ENCODE results near the gene LYL1.

LYL1 gene

GRCh38 chr19:13082192-13083007 is 20.3 kb downstream of the LYL1 start:
- peak in 2 of 3 donors; percentile 41 to 42 for DNase-seq
- Histone ChIP-seq H3K4me3 (ENCODE audit: control insufficient read depth in 1 of 7, extremely low read depth in 1 of 7, insufficient read depth in 4 of 7, low read depth in 2 of 7, low read length in 6 of 7) (no peak overlapping the region), H3K36me3 (ENCODE audit: control insufficient read depth in 4 of 4, insufficient read depth in 4 of 4, low read length in 3 of 4) (peaks cover 0 to 8% (median 3%) of the 10 kb centered on the region in 4 experiments), H3K9me3 (ENCODE audit: control extremely low read depth in 1 of 5, control insufficient read depth in 4 of 5, insufficient read depth in 2 of 5, low read depth in 1 of 5, low read length in 4 of 5) (no peaks in the 10 kb centered on the region), H3K27ac (ENCODE audit: insufficient read depth in 1 of 2, low read depth in 1 of 2, low read length in 2 of 2, poor library complexity in 1 of 2, severe bottlenecking in 2 of 2) (no peak overlapping the region), H3K4me1 (ENCODE audit: control extremely low read depth in 1 of 4, control insufficient read depth in 4 of 4, insufficient read depth in 4 of 4, low read length in 3 of 4) (peaks cover 0 to 62% (median 51%) of the 10 kb centered on the region in 4 experiments), H3K27me3 (replicated peaks in 2 of 5; ENCODE audit: control insufficient read depth in 4 of 5, insufficient read depth in 5 of 5, low read length in 4 of 5) (no peaks in the 10 kb centered on the region)
- POLR2A ChIA-PET = interaction anchor here (0.6 kb wide), 1 partner anchor 385 kb away, joined by 3 read pairs; no protein-coding TSS in a partner anchor
- WGBS (ENCODE audit: insufficient coverage) = 82% methylated on average over 14 of the region's 14 CpGs
- CTCF ChIA-PET = interaction anchor here (0.7 to 7.1 kb wide), 12 partner anchors 12 to 111 kb away, joined by 3 to 72 read pairs (median 6); no protein-coding TSS in a partner anchor

GRCh38 chr19:13079542-13079986 is 23.1 kb downstream of the LYL1 start:
- Histone ChIP-seq H3K27ac (ENCODE audit: insufficient read depth in 1 of 2, low read depth in 1 of 2, low read length in 2 of 2, poor library complexity in 1 of 2, severe bottlenecking in 2 of 2) (peak overlapping the region; percentile 8 to 71), H3K4me1 (ENCODE audit: control extremely low read depth in 1 of 4, control insufficient read depth in 4 of 4, insufficient read depth in 4 of 4, low read length in 3 of 4) (peaks cover 0 to 64% (median 53%) of the 10 kb centered on the region in 4 experiments), H3K9me3 (ENCODE audit: control extremely low read depth in 1 of 5, control insufficient read depth in 4 of 5, insufficient read depth in 2 of 5, low read depth in 1 of 5, low read length in 4 of 5) (no peaks in the 10 kb centered on the region), H3K4me3 (ENCODE audit: control insufficient read depth in 1 of 7, extremely low read depth in 1 of 7, insufficient read depth in 4 of 7, low read depth in 2 of 7, low read length in 6 of 7) (peak overlapping the region in 4 of 7 experiments; percentile 0 to 40 (median 34)), H3K27me3 (replicated peaks in 2 of 5; ENCODE audit: control insufficient read depth in 4 of 5, insufficient read depth in 5 of 5, low read length in 4 of 5) (no peaks in the 10 kb centered on the region), H3K36me3 (ENCODE audit: control insufficient read depth in 4 of 4, insufficient read depth in 4 of 4, low read length in 3 of 4) (peaks cover 0 to 11% (median 5%) of the 10 kb centered on the region in 4 experiments)
- ChIA-PET CTCF (interaction anchor here (0.8 to 5.0 kb wide), 14 partner anchors 10 to 114 kb away, joined by 3 to 29 read pairs (median 4); no protein-coding TSS in a partner anchor), POLR2A (interaction anchor here (1.4 to 1.7 kb wide), 2 partner anchors 12 to 18 kb away, joined by 3 to 5 read pairs; no protein-coding TSS in a partner anchor)
- 21% methylated on average over 16 of the region's 16 CpGs for WGBS (ENCODE audit: insufficient coverage)
- peak in 2 of 3 donors; percentile 69 to 78 for DNase-seq

DNA sequence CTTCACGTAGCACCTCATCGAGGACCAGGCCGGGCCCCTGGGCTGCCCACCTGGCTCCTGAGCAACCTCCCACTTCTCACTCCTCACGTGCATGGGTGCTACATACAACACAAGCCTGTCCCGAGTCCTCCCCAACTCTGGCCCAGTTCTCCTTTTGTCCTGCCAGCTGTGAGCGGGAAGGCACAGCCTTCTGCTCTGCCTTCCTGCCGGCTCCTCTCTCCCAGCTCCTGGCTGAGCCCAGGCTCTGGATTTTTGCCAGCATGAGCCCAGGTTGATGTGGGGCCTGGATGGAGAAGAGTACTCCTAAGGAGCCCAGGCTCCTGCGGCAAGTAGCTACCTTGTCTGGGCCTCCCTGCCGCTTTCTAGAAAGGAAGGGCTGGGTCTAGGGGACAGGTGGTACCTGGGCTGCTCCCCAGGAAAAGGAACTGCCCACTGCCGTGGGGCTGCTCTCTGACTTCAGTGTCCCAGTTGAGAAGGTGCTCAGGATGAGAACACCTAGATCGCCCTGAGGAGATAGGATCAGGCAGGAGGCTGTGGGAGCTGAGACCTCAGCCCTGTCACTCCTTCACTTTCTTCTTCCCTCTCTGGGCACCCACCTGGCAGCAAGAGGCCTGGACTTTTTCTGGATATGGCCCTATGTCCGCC is 23.6 kb downstream of the LYL1 start:
- WGBS (ENCODE audit: insufficient coverage) = 38% methylated on average over 9 of the region's 12 CpGs
- Histone ChIP-seq H3K4me3 (ENCODE audit: control insufficient read depth in 1 of 7, extremely low read depth in 1 of 7, insufficient read depth in 4 of 7, low read depth in 2 of 7, low read length in 6 of 7) (peak overlapping the region in 4 of 7 experiments; percentile 13 to 40 (median 34)), H3K27me3 (replicated peaks in 2 of 5; ENCODE audit: control insufficient read depth in 4 of 5, insufficient read depth in 5 of 5, low read length in 4 of 5) (no peaks in the 10 kb centered on the region), H3K9me3 (ENCODE audit: control extremely low read depth in 1 of 5, control insufficient read depth in 4 of 5, insufficient read depth in 2 of 5, low read depth in 1 of 5, low read length in 4 of 5) (no peaks in the 10 kb centered on the region), H3K36me3 (ENCODE audit: control insufficient read depth in 4 of 4, insufficient read depth in 4 of 4, low read length in 3 of 4) (peaks cover 0 to 12% (median 4%) of the 10 kb centered on the region in 4 experiments), H3K4me1 (ENCODE audit: control extremely low read depth in 1 of 4, control insufficient read depth in 4 of 4, insufficient read depth in 4 of 4, low read length in 3 of 4) (peaks cover 0 to 62% (median 53%) of the 10 kb centered on the region in 4 experiments), H3K27ac (ENCODE audit: insufficient read depth in 1 of 2, low read depth in 1 of 2, low read length in 2 of 2, poor library complexity in 1 of 2, severe bottlenecking in 2 of 2) (peak overlapping the region; percentile 8 to 71)
- DNase-seq = peak in 1 of 3 donors; percentile 26
- ChIA-PET POLR2A (interaction anchor here (1.4 to 1.7 kb wide), 2 partner anchors 12 to 18 kb away, joined by 3 to 5 read pairs; no protein-coding TSS in a partner anchor), CTCF (interaction anchor here (0.8 to 5.0 kb wide), 12 partner anchors 9 to 102 kb away, joined by 3 to 29 read pairs (median 5); no protein-coding TSS in a partner anchor)

- ChIA-PET CTCF (interaction anchor here (1.0 to 5.0 kb wide), 9 partner anchors 10 to 67 kb away, joined by 3 to 29 read pairs (median 7); no protein-coding TSS in a partner anchor), POLR2A (interaction anchor here (1.4 to 1.7 kb wide), 2 partner anchors 13 to 17 kb away, joined by 3 to 5 read pairs; no protein-coding TSS in a partner anchor)
- Histone ChIP-seq H3K4me3 (ENCODE audit: control insufficient read depth in 1 of 7, extremely low read depth in 1 of 7, insufficient read depth in 4 of 7, low read depth in 2 of 7, low read length in 6 of 7) (no peak overlapping the region), H3K27me3 (replicated peaks in 2 of 5; ENCODE audit: control insufficient read depth in 4 of 5, insufficient read depth in 5 of 5, low read length in 4 of 5) (no peaks in the 10 kb centered on the region), H3K36me3 (ENCODE audit: control insufficient read depth in 4 of 4, insufficient read depth in 4 of 4, low read length in 3 of 4) (peaks cover 0 to 18% (median 3%) of the 10 kb centered on the region in 4 experiments), H3K9me3 (ENCODE audit: control extremely low read depth in 1 of 5, control insufficient read depth in 4 of 5, insufficient read depth in 2 of 5, low read depth in 1 of 5, low read length in 4 of 5) (no peaks in the 10 kb centered on the region), H3K4me1 (ENCODE audit: control extremely low read depth in 1 of 4, control insufficient read depth in 4 of 4, insufficient read depth in 4 of 4, low read length in 3 of 4) (peaks cover 0 to 62% (median 53%) of the 10 kb centered on the region in 4 experiments), H3K27ac (ENCODE audit: insufficient read depth in 1 of 2, low read depth in 1 of 2, low read length in 2 of 2, poor library complexity in 1 of 2, severe bottlenecking in 2 of 2) (peak overlapping the region in 1 of 2 experiments; percentile 71)
- no peak for DNase-seq
- WGBS (ENCODE audit: insufficient coverage) = 86% methylated on average over 6 of the region's 10 CpGs
Measured at GRCh38 chr19:13078381-13078780, 24.3 kb downstream of the LYL1 start.

DNA sequence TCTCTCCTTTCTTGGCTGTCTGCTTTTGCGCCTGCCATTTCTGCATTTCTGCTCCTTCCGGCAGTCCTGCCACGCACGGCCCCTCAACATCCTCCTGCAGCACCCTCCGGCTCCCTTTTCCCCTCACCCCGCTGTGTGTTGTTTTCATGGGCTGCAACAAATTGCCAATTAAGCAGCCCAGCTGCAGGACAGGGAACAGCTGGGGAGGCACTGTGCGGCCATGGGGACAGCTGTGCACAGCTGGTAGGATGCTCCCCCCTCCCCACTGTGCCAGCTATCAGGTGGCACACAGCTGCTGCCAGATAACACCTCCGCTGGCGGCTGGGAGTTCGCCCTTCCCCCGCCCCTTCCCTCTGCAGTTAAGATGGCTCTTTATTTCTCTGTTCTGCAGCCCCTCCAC is 25.4 kb downstream of the LYL1 start:
- Histone ChIP-seq H3K4me3 (ENCODE audit: control insufficient read depth in 1 of 7, extremely low read depth in 1 of 7, insufficient read depth in 4 of 7, low read depth in 2 of 7, low read length in 6 of 7) (peak overlapping the region in 4 of 7 experiments; percentile 10 to 42 (median 34)), H3K36me3 (ENCODE audit: control insufficient read depth in 4 of 4, insufficient read depth in 4 of 4, low read length in 3 of 4) (peaks cover 0 to 19% (median 3%) of the 10 kb centered on the region in 4 experiments), H3K4me1 (ENCODE audit: control extremely low read depth in 1 of 4, control insufficient read depth in 4 of 4, insufficient read depth in 4 of 4, low read length in 3 of 4) (peaks cover 0 to 64% (median 53%) of the 10 kb centered on the region in 4 experiments), H3K27me3 (replicated peaks in 2 of 5; ENCODE audit: control insufficient read depth in 4 of 5, insufficient read depth in 5 of 5, low read length in 4 of 5) (no peaks in the 10 kb centered on the region), H3K9me3 (ENCODE audit: control extremely low read depth in 1 of 5, control insufficient read depth in 4 of 5, insufficient read depth in 2 of 5, low read depth in 1 of 5, low read length in 4 of 5) (no peaks in the 10 kb centered on the region), H3K27ac (ENCODE audit: insufficient read depth in 1 of 2, low read depth in 1 of 2, low read length in 2 of 2, poor library complexity in 1 of 2, severe bottlenecking in 2 of 2) (no peak overlapping the region)
- WGBS (ENCODE audit: insufficient coverage) = 11% methylated on average over 6 of the region's 11 CpGs
- DNase-seq = peak in 2 of 3 donors; percentile 85 to 88
- ChIA-PET CTCF (interaction anchor here (0.9 to 5.0 kb wide), 7 partner anchors 8 to 112 kb away, joined by 3 to 29 read pairs (median 8); no protein-coding TSS in a partner anchor), POLR2A (interaction anchor here (1.0 to 1.1 kb wide), 2 partner anchors 63 to 73 kb away, joined by 3 read pairs; partner anchors contain the start of genes IER2 and STX10)

DNA sequence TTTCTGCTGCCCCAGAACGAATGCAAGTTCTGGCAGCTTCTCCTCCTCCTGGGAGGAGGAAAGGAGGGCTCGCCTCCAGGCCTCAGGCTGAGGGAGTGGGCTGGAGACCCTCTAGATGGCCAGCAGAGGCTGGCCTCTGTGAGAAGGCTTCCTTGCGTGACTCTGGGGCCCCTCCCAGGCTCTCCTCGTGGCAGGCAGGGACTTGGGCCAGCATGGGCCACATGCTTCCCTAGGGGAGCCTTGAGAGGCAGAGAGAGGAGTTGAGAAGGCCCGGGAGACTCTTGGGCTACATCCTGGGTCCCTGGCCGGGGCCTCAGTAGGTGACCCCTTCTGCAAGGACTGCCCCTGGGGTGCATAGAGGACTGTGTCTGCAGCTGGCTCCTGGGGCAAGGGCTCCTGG is 25.9 kb downstream of the LYL1 start:
- Histone ChIP-seq H3K4me3 (ENCODE audit: control insufficient read depth in 1 of 7, extremely low read depth in 1 of 7, insufficient read depth in 4 of 7, low read depth in 2 of 7, low read length in 6 of 7) (peak overlapping the region in 3 of 7 experiments; percentile 32 to 42 (median 36)), H3K9me3 (ENCODE audit: control extremely low read depth in 1 of 5, control insufficient read depth in 4 of 5, insufficient read depth in 2 of 5, low read depth in 1 of 5, low read length in 4 of 5) (no peaks in the 10 kb centered on the region), H3K27ac (ENCODE audit: insufficient read depth in 1 of 2, low read depth in 1 of 2, low read length in 2 of 2, poor library complexity in 1 of 2, severe bottlenecking in 2 of 2) (no peak overlapping the region), H3K36me3 (ENCODE audit: control insufficient read depth in 4 of 4, insufficient read depth in 4 of 4, low read length in 3 of 4) (peaks cover 0 to 19% (median 3%) of the 10 kb centered on the region in 4 experiments), H3K27me3 (replicated peaks in 2 of 5; ENCODE audit: control insufficient read depth in 4 of 5, insufficient read depth in 5 of 5, low read length in 4 of 5) (no peaks in the 10 kb centered on the region), H3K4me1 (ENCODE audit: control extremely low read depth in 1 of 4, control insufficient read depth in 4 of 4, insufficient read depth in 4 of 4, low read length in 3 of 4) (peaks cover 0 to 64% (median 54%) of the 10 kb centered on the region in 4 experiments)
- ChIA-PET CTCF (interaction anchor here (1.4 to 5.0 kb wide), 4 partner anchors 16 to 111 kb away, joined by 3 to 29 read pairs (median 16); no protein-coding TSS in a partner anchor), POLR2A (interaction anchor here (1.0 kb wide), 1 partner anchor 63 kb away, joined by 3 read pairs; no protein-coding TSS in a partner anchor)
- no peak for DNase-seq
- 72% methylated on average over 5 of the region's 6 CpGs for WGBS (ENCODE audit: insufficient coverage)

Measured in common myeloid progenitor, CD34-positive (primary cell).